GM18858 (cell line): Measurements from ENCODE around the gene MBLAC1.

Experiments used
- ATAC-seq: cut with Tn5 transposase; IDR thresholded peaks from one replicate; pipeline ENCODE4 v1.9.1; 2021; ENCODE audit not compliant: unreplicated experiment

Gene MBLAC1

DNA sequence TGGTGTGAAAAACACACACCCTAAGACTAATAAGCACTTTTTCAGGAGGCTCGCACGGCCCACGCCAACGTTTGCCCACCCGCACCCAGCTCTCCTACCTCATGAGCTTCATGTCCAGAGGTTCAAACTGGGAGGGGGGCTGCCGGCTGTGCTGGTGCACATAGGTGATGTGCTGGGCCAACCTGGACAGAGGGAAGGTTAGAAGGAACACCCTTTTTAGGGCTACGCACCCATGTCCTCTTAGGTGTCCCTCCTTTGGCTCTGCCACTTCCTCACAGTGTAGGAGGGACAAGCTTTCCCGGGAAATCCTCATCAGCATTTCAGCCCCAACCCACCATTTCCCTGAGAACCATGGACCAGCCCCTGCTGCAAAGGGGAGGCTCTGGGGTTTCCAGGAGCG lies 31.5 kb upstream of the MBLAC1 start:
- ATAC-seq = no peak

GRCh38 chr7:100095704-100096103 lies 31.1 kb upstream of the MBLAC1 start:
- ATAC-seq = no peak

DNA sequence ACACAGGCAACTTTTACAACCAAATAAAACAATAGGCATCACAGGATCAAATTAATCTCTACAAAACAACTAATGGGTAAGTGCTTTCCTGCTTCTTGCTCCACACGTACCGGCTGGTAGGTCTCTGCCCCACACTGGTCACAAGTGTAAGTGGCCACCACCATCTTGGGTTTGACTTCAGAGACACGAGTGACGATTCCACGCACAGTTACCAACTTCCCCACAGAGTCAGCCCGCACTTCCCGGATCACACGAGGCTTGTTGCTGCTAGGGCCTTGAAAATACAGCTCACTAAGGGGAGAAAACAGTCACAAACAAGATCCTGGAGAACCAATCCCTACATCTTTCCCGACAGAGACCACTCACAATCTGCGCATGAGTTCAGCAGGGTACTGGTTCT lies 27.9 kb upstream of the MBLAC1 start:
- ATAC-seq = no peak

GRCh38 chr7:100099452-100099851 lies 27.3 kb upstream of the MBLAC1 start:
- ATAC-seq = no peak

DNA sequence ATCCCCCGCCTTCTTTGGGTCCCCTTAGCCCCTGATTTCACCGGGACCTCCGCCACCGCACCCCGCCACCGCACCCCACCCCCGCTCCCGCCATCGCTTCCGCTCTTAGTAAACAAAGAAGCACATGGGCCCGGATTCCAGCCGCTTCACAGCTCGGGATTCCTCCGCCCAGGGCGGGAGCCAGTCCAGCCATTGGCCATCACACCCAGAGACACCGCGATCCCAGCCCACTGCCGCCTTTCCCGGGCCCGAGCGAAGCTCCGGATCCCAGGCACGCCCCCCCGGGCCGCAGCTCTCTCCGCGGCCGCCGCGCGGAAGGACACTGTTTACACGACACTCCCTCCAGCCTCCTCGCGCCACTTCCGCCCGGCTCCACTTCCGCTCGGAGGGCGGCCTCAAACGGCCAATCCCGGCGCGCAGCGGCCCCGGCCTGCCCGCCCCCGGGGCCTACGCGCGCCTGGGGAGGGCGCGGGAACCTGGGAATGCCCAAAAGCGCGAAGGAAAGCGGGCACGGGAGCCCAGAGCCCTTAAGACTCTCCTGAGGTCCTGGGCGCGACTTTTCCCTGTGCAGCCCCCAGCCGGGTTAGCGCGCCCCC lies 26.2 kb upstream of the MBLAC1 start:
- ATAC-seq = peak; percentile 53

- ATAC-seq = peak; percentile 54
Measured at GRCh38 chr7:100101016-100101862, 25.5 kb upstream of the MBLAC1 start, which contains the start of the genes AP4M1 and MCM7. AP4M1 (plus strand) TSS chr7:100101643; CDS start chr7:100101715, 72 bp downstream. MCM7 (minus strand) TSS chr7:100101397; CDS start chr7:100101294, 103 bp downstream.

GRCh38 chr7:100102950-100103840 lies 23.6 kb upstream of the MBLAC1 start:
- no peak for ATAC-seq

GRCh38 chr7:100105534-100105933 lies 21.2 kb upstream of the MBLAC1 start:
- ATAC-seq = no peak

- no peak for ATAC-seq
Measured at GRCh38 chr7:100106633-100107032, 20.1 kb upstream of the MBLAC1 start.

DNA sequence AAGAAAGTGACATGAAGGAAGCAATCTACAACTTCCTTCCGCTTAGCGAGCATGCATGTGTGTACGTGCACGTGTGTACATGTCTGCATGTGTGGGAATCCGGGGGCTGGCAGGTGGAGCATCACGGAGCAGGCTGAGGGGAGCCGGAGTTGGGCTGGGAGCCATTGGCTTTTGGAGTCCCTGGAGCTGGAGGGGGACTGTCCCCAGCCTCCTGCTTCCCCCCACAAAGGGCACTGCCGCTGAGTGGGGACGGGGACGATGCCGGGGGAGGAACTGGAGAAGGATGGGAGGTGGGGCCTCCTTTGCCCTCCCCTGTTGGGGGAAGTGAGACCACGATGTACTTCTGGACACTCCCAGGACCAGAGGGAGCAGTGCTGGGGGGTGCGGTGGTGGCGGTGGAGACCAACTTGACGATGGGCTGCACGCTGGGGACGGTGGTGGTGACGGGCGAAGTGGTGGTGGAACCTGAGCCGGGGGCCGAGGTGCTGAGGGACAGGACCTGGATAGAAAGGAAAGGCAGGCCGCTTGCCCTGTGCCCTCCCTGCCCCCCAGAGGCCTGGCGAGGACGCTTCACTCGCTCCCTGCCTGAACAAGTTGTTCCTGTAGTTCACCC lies 19.5 kb upstream of the MBLAC1 start:
- ATAC-seq = no peak

GRCh38 chr7:100107890-100108289 lies 18.9 kb upstream of the MBLAC1 start:
- no peak for ATAC-seq

GRCh38 chr7:100109521-100110163 lies 17.1 kb upstream of the MBLAC1 start:
- no peak for ATAC-seq

DNA sequence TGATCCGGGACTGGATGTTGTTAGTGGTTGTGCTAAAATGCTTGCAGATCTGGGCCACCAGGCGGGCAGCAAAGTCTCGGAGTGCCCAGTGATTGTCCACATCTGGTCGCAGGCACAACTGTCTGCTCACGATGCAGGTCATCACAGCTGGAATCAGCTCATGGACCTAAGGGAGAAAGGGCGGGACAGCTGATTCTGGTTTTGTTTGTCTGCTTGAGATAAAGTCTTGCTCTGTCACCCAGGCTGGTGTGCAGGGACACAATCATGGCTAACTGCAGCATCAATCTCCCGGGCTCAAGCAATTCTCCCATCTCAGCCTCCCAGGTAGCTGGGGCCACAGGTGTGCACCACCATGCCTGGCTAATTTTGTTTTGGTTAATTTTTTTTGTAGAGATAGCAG lies 15.6 kb upstream of the MBLAC1 start:
- ATAC-seq = no peak

DNA sequence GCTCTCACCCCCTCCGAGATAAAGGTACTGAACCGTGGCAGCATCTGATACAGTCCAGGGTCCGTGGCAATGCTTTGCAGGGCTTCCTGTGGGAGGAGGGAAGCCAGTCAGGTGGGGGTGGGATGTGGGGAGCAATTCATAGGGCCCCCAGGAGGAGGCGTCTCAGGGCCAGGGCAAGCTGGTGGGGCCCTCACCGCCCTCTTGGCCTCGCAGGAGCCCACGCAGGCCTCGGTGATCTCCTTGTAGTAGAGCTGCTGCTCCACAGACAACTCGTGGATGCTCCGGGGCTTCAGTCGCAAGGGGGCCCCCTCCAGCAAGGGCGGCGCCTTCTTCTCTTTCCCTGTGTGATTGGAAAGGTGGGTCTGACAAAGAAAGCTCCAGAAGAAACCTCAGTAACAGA lies 14.9 kb upstream of the MBLAC1 start:
- no peak for ATAC-seq

- ATAC-seq = no peak
Measured at GRCh38 chr7:100115026-100115425, 11.7 kb upstream of the MBLAC1 start.

- ATAC-seq = no peak
Measured at GRCh38 chr7:100118388-100119071, 8.2 kb upstream of the MBLAC1 start.

DNA sequence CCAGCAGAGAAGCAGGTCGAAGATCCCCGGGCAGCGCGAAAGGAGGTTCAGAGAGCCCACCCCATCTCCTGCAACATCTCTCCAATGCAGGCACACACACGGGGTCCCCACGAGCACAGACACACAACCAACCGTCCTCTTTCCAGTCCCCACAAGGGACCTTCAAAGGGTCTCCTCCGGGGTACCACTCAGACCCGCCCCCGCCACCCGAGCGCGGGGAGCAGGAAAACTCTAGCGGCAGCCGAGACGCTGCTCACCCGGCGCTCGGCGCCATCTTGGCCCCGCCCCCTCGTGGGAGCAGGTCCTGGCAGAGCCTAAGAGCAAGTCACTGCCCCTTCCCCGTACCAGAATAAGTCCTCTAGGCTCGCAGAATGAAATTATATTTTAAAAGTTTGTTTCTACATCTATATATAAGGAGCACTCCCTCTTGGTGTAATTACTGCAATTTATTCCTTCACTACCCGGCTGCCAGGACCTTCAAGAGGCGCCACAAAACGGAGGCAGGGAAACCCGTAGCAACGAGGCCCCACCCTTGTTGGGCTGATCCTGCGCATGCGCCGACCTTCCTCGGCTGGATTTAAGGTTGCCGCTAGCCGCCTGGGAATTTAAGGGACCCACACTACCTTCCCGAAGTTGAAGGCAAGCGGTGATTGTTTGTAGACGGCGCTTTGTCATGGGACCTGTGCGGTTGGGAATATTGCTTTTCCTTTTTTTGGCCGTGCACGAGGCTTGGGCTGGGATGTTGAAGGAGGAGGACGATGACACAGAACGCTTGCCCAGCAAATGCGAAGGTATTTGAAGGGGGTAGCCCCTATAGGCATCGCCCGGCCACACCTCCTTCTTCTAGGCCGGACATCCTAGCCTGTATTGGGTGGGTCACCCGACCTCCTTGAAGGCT lies 7.4 kb upstream of the MBLAC1 start, which contains the start of the genes CNPY4 and TAF6:
Gene CNPY4, plus strand, starts transcription at position 563 of the 898 bp plus-strand sequence. Its CDS starts 111 bp downstream, at position 674.
Gene TAF6, minus strand, starts transcription at position 287 of the 898 bp plus-strand sequence. CDS start 5,149 bp downstream, outside the sequence.
- ATAC-seq = peak; percentile 50

DNA sequence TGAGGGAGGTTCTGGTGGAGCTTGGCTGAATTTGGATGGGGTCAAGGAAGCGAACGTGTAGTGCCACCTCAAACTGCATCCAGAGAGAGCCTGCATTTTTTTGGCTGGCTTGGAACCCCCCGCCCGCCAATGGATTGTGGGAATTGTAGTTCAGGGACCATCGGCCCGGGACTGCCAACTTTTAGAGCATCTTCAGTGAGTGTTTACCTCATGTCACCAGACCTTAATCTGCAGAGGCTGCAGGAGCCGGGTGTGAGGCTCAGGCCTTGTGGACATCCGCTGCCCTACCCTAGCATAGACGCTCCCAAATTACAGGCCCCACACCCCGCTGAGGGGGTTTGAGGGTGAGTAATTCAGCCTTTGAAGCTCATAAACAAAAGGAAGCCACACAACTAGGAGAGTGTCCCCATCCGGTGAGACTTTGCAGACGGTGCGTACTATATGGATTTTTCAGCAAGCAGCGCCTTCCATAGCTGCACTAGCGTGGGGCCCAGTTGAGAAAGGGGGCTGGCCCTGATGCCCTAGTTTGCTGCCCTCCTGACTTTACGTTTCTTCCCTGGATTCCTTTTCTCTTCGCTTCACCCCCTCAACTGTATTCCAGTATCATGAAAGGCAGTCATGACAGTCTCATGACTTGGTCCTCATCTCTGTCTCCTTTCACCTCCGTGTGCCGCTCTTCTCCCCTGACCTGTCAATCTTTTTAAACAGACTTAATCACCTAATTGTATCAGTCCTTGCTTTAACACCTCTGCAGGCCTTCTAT lies 6.6 kb upstream of the MBLAC1 start:
- ATAC-seq = peak; percentile 22
